MM.1S (cell line): ENCODE measurements around the gene FBXW7.

Experiments used
- DNase-seq: peaks from one replicate; pipeline ENCODE4 v3.0.0-alpha.2; 2015
- H2AFZ ChIP-seq: fragments of 300-600 bp; sonication (generic); 2 replicates; pipeline ENCODE4 v1.6.0; 2016; ENCODE audit warnings: antibody characterized with exemption, low read length
- H3F3A ChIP-seq: fragments of 300-600 bp; sonication (generic); 2 replicates; pipeline ENCODE4 v1.6.1; 2016; ENCODE audit warnings: mild to moderate bottlenecking, antibody characterized with exemption, low read length, moderate library complexity, mixed read lengths; ENCODE audit not compliant: insufficient read depth
- H3K27ac ChIP-seq: fragments of 300-600 bp; sonication (generic); 2 replicates; pipeline ENCODE4 v1.5.1; 2016; ENCODE audit warnings: mild to moderate bottlenecking, low read length
- H3K27me3 ChIP-seq: fragments of 300-600 bp; sonication (generic); replicated peaks from 2 replicates; pipeline ENCODE4 v1.6.0; 2016; ENCODE audit warnings: low read length; ENCODE audit not compliant: insufficient read depth
- H3K36me3 ChIP-seq: fragments of 300-600 bp; sonication (generic); replicated peaks from 2 replicates; pipeline ENCODE4 v1.6.1; 2016; ENCODE audit warnings: mild to moderate bottlenecking, low read length, mixed read lengths; ENCODE audit not compliant: insufficient read depth
- H3K4me1 ChIP-seq: fragments of 300-600 bp; sonication (generic); 2 replicates; pipeline ENCODE4 v1.6.1; 2016; ENCODE audit warnings: low read length, mixed read lengths
- H3K4me2 ChIP-seq: fragments of 300-600 bp; sonication (generic); 2 replicates; pipeline ENCODE4 v1.6.0; 2016; ENCODE audit warnings: low read depth, low read length
- H3K4me3 ChIP-seq: fragments of 300-600 bp; sonication (generic); 2 replicates; pipeline ENCODE4 v1.5.1; 2016; ENCODE audit warnings: low read length, mixed read lengths
- H3K79me2 ChIP-seq: fragments of 300-600 bp; sonication (generic); 2 replicates; pipeline ENCODE4 v1.6.1; 2016; ENCODE audit warnings: mixed run types, low read length, mixed read lengths
- H3K9ac ChIP-seq: fragments of 300-600 bp; sonication (generic); 2 replicates; pipeline ENCODE4 v1.6.1; 2016; ENCODE audit warnings: low read length, mixed read lengths
- H3K9me2 ChIP-seq: fragments of 300-600 bp; sonication (generic); replicated peaks from 2 replicates; pipeline ENCODE4 v1.6.1; 2016; ENCODE audit warnings: mild to moderate bottlenecking, low read length, mixed read lengths; ENCODE audit not compliant: insufficient read depth
- H3K9me3 ChIP-seq: fragments of 300-600 bp; sonication (generic); replicated peaks from 2 replicates; pipeline ENCODE4 v1.6.1; 2016; ENCODE audit warnings: mild to moderate bottlenecking, low read length, mixed read lengths; ENCODE audit not compliant: insufficient read depth
- H4K20me1 ChIP-seq: fragments of 300-600 bp; sonication (generic); 2 replicates; pipeline ENCODE4 v1.6.1; 2016; ENCODE audit warnings: mild to moderate bottlenecking, low read length, moderate library complexity, mixed read lengths; ENCODE audit not compliant: insufficient read depth
- EZH2 ChIP-seq: fragments of 300-600 bp; sonication (generic); optimal IDR thresholded peaks from 2 replicates; pipeline ENCODE3; 2017; ENCODE audit warnings: low read depth, mild to moderate bottlenecking, antibody characterized with exemption, low read length, mixed read lengths
- EZH2phosphoT487 ChIP-seq: fragments of 300-600 bp; sonication (generic); IDR thresholded peaks from 2 replicates; pipeline ENCODE4 v1.6.1; 2018; ENCODE audit warnings: antibody characterized with exemption, low read length
- TF ChIP-seq, protein P1 (sequence below): fragments of 300-600 bp; sonication (generic); IDR thresholded peaks from 2 replicates; pipeline ENCODE4 v1.5.1; 2016; ENCODE audit warnings: antibody characterized with exemption, low read length, mixed read lengths

FBXW7 gene

DNA sequence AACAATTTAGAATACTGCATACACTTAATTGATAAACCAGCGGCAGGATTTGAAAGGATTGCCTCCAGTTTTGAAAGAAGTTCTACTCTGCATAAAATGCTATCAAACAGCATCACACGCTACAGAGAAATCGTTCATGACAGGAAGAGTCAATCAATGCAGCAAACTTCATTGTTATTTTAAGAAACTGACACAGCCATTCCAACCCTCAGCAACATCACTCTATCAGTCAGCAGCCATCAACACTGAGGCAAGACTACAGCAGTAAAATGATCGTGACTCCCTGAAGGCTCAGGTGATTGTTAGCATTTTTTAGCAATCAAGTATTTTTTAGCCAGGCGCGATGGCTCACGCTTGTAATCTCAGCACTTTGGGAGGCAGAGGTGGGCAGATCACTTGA lies 98.3 kb downstream of the FBXW7 start:
- H3K27ac ChIP-seq = no peak overlapping the region
- H3K9me3 ChIP-seq = no peaks in the 10 kb centered on the region
- DNase-seq = no peak
- no peaks in the 10 kb centered on the region for H3K9me2 ChIP-seq
- 0 out of 2 replicates have a peak, but pooled peaks cover 6% of the 10 kb centered on the region for H4K20me1 ChIP-seq
- H3K9ac ChIP-seq = no peak overlapping the region
- H3K27me3 ChIP-seq = no peaks in the 10 kb centered on the region
- H2AFZ ChIP-seq = no peak overlapping the region
- H3K4me1 ChIP-seq = no peaks in the 10 kb centered on the region
- H3K36me3 ChIP-seq = no peaks in the 10 kb centered on the region; the same call in 1 of the 2 replicates
- peaks cover 87% of the 10 kb centered on the region for H3K79me2 ChIP-seq
- H3K4me3 ChIP-seq = no peak overlapping the region
- no peaks in the 10 kb centered on the region for H3F3A ChIP-seq
- H3K4me2 ChIP-seq = no peak overlapping the region
- TF ChIP-seq EZH2phosphoT487 (no peak), EZH2 (no peak)
- TF ChIP-seq, protein P1, sequence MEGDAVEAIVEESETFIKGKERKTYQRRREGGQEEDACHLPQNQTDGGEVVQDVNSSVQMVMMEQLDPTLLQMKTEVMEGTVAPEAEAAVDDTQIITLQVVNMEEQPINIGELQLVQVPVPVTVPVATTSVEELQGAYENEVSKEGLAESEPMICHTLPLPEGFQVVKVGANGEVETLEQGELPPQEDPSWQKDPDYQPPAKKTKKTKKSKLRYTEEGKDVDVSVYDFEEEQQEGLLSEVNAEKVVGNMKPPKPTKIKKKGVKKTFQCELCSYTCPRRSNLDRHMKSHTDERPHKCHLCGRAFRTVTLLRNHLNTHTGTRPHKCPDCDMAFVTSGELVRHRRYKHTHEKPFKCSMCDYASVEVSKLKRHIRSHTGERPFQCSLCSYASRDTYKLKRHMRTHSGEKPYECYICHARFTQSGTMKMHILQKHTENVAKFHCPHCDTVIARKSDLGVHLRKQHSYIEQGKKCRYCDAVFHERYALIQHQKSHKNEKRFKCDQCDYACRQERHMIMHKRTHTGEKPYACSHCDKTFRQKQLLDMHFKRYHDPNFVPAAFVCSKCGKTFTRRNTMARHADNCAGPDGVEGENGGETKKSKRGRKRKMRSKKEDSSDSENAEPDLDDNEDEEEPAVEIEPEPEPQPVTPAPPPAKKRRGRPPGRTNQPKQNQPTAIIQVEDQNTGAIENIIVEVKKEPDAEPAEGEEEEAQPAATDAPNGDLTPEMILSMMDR = no peak

DNA sequence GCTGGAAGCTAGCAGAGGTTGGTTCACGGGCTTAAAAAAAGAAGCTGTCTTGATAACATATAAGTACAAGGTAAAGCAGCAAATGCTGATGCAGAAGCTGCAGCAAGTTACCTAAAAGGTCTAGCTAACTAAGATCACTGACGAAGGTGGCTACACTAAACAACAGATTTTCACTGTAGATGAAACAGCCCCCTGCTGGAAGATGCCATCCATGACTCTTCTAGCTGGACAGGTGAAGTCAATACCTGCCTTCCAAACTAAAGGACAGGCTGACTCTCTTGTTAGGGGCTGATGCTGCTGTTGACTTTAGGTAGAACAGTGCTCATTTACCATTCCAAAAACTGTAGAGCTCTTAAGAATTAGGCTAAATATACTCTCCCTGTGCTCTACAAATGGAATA lies 99.5 kb downstream of the FBXW7 start:
- no peak overlapping the region for H3K4me3 ChIP-seq
- H3K27me3 ChIP-seq = no peaks in the 10 kb centered on the region
- DNase-seq = peak; percentile 19
- no peaks in the 10 kb centered on the region for H3K4me1 ChIP-seq
- TF ChIP-seq, protein P1 = peak; percentile 27
- no peak for TF ChIP-seq EZH2
- no peaks in the 10 kb centered on the region for H3K9me2 ChIP-seq
- H3K36me3 ChIP-seq = no peaks in the 10 kb centered on the region; the same call in 1 of the 2 replicates
- no peaks in the 10 kb centered on the region for H3K9me3 ChIP-seq
- no peak overlapping the region for H3K4me2 ChIP-seq
- no peak overlapping the region for H3K9ac ChIP-seq
- H3K79me2 ChIP-seq = peaks cover 85% of the 10 kb centered on the region
- no peak overlapping the region for H3K27ac ChIP-seq
- H2AFZ ChIP-seq = no peak overlapping the region
- 0 out of 2 replicates have a peak, but pooled peaks cover 6% of the 10 kb centered on the region for H4K20me1 ChIP-seq
- H3F3A ChIP-seq = no peaks in the 10 kb centered on the region

DNA sequence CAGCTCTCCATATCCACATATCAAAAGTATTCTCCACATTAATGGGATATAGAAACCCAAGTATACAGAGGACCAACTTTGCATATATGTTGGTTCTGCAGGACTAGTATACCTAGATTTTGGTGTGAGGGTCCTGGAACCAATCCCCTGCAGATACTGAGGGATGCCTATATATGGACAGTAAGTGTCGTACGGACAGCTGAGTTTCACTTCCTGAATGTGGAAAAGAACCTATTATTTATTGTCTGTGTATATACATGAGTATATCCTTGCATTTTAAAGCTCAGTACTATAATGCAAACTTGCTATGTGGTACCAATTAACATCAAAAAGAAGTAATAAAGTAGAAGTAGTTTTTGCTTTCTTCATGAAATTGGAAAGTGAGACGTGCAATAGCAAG lies 101.9 kb downstream of the FBXW7 start:
- Histone ChIP-seq H3K36me3 (no peaks in the 10 kb centered on the region), H3K4me3 (no peak overlapping the region), H3K9me2 (no peaks in the 10 kb centered on the region), H2AFZ (no peak overlapping the region), H3K4me1 (no peaks in the 10 kb centered on the region), H3K4me2 (no peak overlapping the region), H3K9me3 (no peaks in the 10 kb centered on the region), H3K79me2 (peaks cover 86% of the 10 kb centered on the region), H3K9ac (no peak overlapping the region), H3F3A (no peaks in the 10 kb centered on the region), H3K27me3 (no peaks in the 10 kb centered on the region), H4K20me1 (no peaks in the 10 kb centered on the region), H3K27ac (no peak overlapping the region)
- TF ChIP-seq EZH2 (no peak), EZH2phosphoT487 (no peak)
- TF ChIP-seq, protein P1 = no peak
- no peak for DNase-seq
